K562 (cell line): Measurements from ENCODE around the gene PET100. TPM values are rescaled to one million over a fixed set of nuclear protein-coding genes. Genes with fewer than 3 reads are reported as not detected.

Experiments used
- DACH1 ChIP-seq: fragments of 450-650 bp; IDR thresholded peaks from 2 replicates; pipeline ENCODE4 v1.6.1; 2018; ENCODE audit not compliant: partially characterized antibody
- ELF4 ChIP-seq: fragments of 450-650 bp; formaldehyde crosslinking; IDR thresholded peaks from 2 replicates; pipeline ENCODE4 v1.4.0; 2022; ENCODE audit warnings: missing genetic modification characterization
- ESRRA ChIP-seq: fragments of 450-650 bp; IDR thresholded peaks from 2 replicates; pipeline ENCODE4 v1.6.1; 2014; ENCODE audit warnings: low read depth, mild to moderate bottlenecking, moderate library complexity, borderline replicate concordance
- ETV1 ChIP-seq: fragments of 450-650 bp; conservative IDR thresholded peaks from 2 replicates; pipeline ENCODE4 v1.6.1; 2016; ENCODE audit warnings: missing genetic modification characterization, control low read depth, low read depth, missing compliant biosample characterization
- THRA ChIP-seq: fragments of 450-650 bp; IDR thresholded peaks from 2 replicates; pipeline ENCODE4 v1.6.1; 2017; ENCODE audit warnings: mild to moderate bottlenecking, moderate library complexity
- U2AF2 ChIP-seq: fragments of 200-400 bp; formaldehyde crosslinking; optimal IDR thresholded peaks from 2 replicates; pipeline ENCODE3; 2017; ENCODE audit warnings: low read depth, mild to moderate bottlenecking, low read length
- ZNF146 ChIP-seq: IDR thresholded peaks from one replicate; pipeline ENCODE4 v1.6.1; 2018; ENCODE audit warnings: missing compliant biosample characterization; ENCODE audit not compliant: unreplicated experiment
- polyA plus RNA-seq, 8 experiments: library from polyadenylated mRNA; depleted of rRNA in 4 of 8; stranded (reverse) in 5 of 8; unstranded in 3 of 8; fragments of >200 nt; fragmentation: Nextera tagmentation in 2 of 8; fragmentation: Illumina TruSeq in 1 of 8; extraction: Ambion mirVana in 2 of 8; extraction: Trizol in 1 of 8; gene quantifications; 2 replicates each; pipeline versions ENCODE4 v1.2.1 to v1.2.3, GENCODE V29; 2011 to 2014; ENCODE audit warnings: inconsistent platforms in 1 of 8, missing spikeins in 1 of 8
- total RNA-seq, 7 experiments: library from RNA; depleted of rRNA in 6 of 7; stranded (reverse); fragments of >200 nt in 6 of 7; fragmentation: Illumina TruSeq in 2 of 7; extraction: Trizol in 2 of 7; gene quantifications; 2 replicates each; pipeline versions ENCODE4 v1.2.1 to v1.2.3, GENCODE V29; 2011 to 2021; ENCODE audit warnings: low replicate concordance in 1 of 7
- TF ChIP-seq, protein P1 (sequence below): fragments of 250-450 bp; sonication (Bioruptor Pico); IDR thresholded peaks from 2 replicates; pipeline ENCODE4 v1.5.0; 2020; ENCODE audit warnings: mild to moderate bottlenecking, borderline replicate concordance
- TF ChIP-seq, protein P2 (sequence below): fragments of 200-600 bp; sonication (generic); IDR thresholded peaks from one replicate; pipeline ENCODE4 v1.6.1; 2012; ENCODE audit warnings: mild to moderate bottlenecking, low read depth, low read length, inconsistent platforms

The PET100 gene
- total and polyA plus RNA-seq, 9 of the 15 experiments (the other 6 are each of a cell fraction or from before 2014, with no cell fraction given): 62.3 to 351 (median 98.3) TPM

- TF ChIP-seq, protein P1, sequence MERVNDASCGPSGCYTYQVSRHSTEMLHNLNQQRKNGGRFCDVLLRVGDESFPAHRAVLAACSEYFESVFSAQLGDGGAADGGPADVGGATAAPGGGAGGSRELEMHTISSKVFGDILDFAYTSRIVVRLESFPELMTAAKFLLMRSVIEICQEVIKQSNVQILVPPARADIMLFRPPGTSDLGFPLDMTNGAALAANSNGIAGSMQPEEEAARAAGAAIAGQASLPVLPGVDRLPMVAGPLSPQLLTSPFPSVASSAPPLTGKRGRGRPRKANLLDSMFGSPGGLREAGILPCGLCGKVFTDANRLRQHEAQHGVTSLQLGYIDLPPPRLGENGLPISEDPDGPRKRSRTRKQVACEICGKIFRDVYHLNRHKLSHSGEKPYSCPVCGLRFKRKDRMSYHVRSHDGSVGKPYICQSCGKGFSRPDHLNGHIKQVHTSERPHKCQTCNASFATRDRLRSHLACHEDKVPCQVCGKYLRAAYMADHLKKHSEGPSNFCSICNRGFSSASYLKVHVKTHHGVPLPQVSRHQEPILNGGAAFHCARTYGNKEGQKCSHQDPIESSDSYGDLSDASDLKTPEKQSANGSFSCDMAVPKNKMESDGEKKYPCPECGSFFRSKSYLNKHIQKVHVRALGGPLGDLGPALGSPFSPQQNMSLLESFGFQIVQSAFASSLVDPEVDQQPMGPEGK (CRISPR knock-in tag): no peak
- no peak for TF ChIP-seq ELF4 (CRISPR knock-in tag)
- TF ChIP-seq ZNF146 (CRISPR knock-in tag): no peak
- no peak for TF ChIP-seq U2AF2
- TF ChIP-seq ETV1 (tag): peak; percentile 98
- TF ChIP-seq ESRRA: peak; percentile 66
- TF ChIP-seq, protein P2, sequence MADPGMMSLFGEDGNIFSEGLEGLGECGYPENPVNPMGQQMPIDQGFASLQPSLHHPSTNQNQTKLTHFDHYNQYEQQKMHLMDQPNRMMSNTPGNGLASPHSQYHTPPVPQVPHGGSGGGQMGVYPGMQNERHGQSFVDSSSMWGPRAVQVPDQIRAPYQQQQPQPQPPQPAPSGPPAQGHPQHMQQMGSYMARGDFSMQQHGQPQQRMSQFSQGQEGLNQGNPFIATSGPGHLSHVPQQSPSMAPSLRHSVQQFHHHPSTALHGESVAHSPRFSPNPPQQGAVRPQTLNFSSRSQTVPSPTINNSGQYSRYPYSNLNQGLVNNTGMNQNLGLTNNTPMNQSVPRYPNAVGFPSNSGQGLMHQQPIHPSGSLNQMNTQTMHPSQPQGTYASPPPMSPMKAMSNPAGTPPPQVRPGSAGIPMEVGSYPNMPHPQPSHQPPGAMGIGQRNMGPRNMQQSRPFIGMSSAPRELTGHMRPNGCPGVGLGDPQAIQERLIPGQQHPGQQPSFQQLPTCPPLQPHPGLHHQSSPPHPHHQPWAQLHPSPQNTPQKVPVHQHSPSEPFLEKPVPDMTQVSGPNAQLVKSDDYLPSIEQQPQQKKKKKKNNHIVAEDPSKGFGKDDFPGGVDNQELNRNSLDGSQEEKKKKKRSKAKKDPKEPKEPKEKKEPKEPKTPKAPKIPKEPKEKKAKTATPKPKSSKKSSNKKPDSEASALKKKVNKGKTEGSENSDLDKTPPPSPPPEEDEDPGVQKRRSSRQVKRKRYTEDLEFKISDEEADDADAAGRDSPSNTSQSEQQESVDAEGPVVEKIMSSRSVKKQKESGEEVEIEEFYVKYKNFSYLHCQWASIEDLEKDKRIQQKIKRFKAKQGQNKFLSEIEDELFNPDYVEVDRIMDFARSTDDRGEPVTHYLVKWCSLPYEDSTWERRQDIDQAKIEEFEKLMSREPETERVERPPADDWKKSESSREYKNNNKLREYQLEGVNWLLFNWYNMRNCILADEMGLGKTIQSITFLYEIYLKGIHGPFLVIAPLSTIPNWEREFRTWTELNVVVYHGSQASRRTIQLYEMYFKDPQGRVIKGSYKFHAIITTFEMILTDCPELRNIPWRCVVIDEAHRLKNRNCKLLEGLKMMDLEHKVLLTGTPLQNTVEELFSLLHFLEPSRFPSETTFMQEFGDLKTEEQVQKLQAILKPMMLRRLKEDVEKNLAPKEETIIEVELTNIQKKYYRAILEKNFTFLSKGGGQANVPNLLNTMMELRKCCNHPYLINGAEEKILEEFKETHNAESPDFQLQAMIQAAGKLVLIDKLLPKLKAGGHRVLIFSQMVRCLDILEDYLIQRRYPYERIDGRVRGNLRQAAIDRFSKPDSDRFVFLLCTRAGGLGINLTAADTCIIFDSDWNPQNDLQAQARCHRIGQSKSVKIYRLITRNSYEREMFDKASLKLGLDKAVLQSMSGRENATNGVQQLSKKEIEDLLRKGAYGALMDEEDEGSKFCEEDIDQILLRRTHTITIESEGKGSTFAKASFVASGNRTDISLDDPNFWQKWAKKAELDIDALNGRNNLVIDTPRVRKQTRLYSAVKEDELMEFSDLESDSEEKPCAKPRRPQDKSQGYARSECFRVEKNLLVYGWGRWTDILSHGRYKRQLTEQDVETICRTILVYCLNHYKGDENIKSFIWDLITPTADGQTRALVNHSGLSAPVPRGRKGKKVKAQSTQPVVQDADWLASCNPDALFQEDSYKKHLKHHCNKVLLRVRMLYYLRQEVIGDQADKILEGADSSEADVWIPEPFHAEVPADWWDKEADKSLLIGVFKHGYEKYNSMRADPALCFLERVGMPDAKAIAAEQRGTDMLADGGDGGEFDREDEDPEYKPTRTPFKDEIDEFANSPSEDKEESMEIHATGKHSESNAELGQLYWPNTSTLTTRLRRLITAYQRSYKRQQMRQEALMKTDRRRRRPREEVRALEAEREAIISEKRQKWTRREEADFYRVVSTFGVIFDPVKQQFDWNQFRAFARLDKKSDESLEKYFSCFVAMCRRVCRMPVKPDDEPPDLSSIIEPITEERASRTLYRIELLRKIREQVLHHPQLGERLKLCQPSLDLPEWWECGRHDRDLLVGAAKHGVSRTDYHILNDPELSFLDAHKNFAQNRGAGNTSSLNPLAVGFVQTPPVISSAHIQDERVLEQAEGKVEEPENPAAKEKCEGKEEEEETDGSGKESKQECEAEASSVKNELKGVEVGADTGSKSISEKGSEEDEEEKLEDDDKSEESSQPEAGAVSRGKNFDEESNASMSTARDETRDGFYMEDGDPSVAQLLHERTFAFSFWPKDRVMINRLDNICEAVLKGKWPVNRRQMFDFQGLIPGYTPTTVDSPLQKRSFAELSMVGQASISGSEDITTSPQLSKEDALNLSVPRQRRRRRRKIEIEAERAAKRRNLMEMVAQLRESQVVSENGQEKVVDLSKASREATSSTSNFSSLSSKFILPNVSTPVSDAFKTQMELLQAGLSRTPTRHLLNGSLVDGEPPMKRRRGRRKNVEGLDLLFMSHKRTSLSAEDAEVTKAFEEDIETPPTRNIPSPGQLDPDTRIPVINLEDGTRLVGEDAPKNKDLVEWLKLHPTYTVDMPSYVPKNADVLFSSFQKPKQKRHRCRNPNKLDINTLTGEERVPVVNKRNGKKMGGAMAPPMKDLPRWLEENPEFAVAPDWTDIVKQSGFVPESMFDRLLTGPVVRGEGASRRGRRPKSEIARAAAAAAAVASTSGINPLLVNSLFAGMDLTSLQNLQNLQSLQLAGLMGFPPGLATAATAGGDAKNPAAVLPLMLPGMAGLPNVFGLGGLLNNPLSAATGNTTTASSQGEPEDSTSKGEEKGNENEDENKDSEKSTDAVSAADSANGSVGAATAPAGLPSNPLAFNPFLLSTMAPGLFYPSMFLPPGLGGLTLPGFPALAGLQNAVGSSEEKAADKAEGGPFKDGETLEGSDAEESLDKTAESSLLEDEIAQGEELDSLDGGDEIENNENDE: no peak
- no peak for TF ChIP-seq DACH1
- TF ChIP-seq THRA: no peak
These were observed 8.0 kb downstream of the PET100 start (continued) for GRCh38 chr19:7637374-7638256.
